Activated B cell treated with CpG ODN at 0.5 μM for 24 hours (primary cell): Measurements from ENCODE around the gene GBP7. TPM values are rescaled to one million over a fixed set of nuclear protein-coding genes. Genes with fewer than 3 reads are reported as not detected.
"Not testable (repeated sequence)": the region's sequence is repeated elsewhere in the genome, so short reads cannot be mapped to it uniquely, and the experiment has no call there.

Source experiments
- ATAC-seq: fragments of 200-7000 bp; cut with Tn5 transposase; one replicate; pipeline ENCODE4 v1.10.0; 2021; ENCODE audit warnings: low read depth, mild to moderate bottlenecking, moderate library complexity
- CTCF ChIA-PET: fragments of 350-600 bp; sonication (Branson Sonifier 250); formaldehyde crosslinking; loops from one replicate; lab custom pipeline; 2021; ENCODE audit warnings: antibody characterized with exemption; lab: Charles Lee
- POLR2A ChIA-PET: fragments of 350-600 bp; sonication (Branson Sonifier 250); formaldehyde crosslinking; loops from one replicate; lab custom pipeline; 2021; ENCODE audit warnings: antibody characterized with exemption; lab: Charles Lee
- DNase-seq: peaks from one replicate; pipeline ENCODE4 v3.0.0; 2022
- H3K27ac Mint-ChIP-seq: one replicate; pipeline ENCODE4 v1.8.0; 2020; ENCODE audit warnings: mixed read lengths
- H3K27me3 Mint-ChIP-seq: one replicate; pipeline ENCODE4 v1.8.0; 2021; ENCODE audit warnings: mixed read lengths
- H3K36me3 Mint-ChIP-seq: one replicate; pipeline ENCODE4 v1.8.0; 2021; ENCODE audit warnings: low read depth, mixed read lengths
- H3K4me1 Mint-ChIP-seq: one replicate; pipeline ENCODE4 v1.8.0; 2021; ENCODE audit warnings: mixed read lengths
- H3K4me3 Mint-ChIP-seq: one replicate; pipeline ENCODE4 v1.8.0; 2020; ENCODE audit warnings: mild to moderate bottlenecking, mixed read lengths
- H3K9me3 Mint-ChIP-seq: one replicate; pipeline ENCODE4 v1.8.0; 2020; ENCODE audit warnings: mixed read lengths
- intact Hi-C: fragments of 100-400 bp; cut with micrococcal nuclease; formaldehyde crosslinking; loops from one replicate; pipeline ENCODE4 v1.15.1; 2024
- total RNA-seq: library from RNA; stranded (reverse); gene quantifications from 2 replicates; pipeline ENCODE4 v1.2.3, GENCODE V29; 2022
- TF ChIP-seq, protein P1 (sequence below): fragments of 200-600 bp; IDR thresholded peaks from one replicate; pipeline ENCODE4 v1.8.0; 2022; ENCODE audit warnings: antibody characterized with exemption, mild to moderate bottlenecking

GBP7 gene, protein sequence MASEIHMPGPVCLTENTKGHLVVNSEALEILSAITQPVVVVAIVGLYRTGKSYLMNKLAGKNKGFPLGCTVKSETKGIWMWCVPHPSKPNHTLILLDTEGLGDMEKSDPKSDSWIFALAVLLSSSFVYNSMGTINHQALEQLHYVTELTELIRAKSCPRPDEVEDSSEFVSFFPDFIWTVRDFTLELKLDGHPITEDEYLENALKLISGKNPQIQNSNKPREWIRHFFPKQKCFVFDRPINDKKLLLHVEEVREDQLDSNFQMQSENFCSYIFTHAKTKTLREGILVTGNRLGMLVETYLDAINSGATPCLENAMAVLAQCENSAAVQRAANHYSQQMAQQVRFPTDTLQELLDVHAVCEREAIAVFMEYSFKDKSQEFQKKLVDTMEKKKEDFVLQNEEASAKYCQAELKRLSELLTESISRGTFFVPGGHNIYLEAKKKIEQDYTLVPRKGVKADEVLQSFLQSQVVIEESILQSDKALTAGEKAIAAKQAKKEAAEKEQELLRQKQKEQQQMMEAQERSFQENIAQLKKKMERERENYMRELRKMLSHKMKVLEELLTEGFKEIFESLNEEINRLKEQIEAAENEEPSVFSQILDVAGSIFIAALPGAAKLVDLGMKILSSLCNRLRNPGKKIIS
- total RNA-seq: not detected in 2 replicates

DNA sequence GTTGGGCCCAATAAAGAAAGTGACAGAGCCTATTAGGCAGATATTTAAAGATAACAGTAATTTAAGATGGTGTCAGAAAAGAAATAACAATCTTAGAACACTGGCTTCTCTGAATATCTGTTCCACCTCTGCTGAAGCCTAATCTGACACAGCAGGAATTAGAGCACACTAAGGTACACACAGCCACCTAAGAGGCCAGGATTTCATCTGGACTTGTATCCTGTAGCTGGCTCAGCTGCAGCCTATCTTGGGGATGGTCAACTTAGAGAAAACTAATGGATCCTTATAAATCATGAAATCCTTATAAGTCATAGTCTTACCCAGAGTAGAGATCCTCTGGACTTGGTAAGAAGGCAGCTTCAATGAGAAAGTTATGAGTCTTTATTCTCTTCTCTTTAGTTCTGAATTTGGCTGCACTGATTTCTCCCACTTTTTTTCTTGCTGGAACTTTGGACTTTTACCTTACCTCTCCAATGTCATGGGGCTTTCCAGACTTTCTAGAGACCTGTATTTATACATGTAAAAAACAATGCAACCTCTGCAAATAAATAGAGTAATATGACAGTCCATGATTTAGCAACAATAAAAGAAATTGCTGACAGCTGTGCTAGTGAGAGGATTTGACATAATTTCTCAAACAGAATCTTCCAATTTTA lies at the start of gene GBP7:
TSS of gene GBP7 (minus strand) at position 403 of the 656 bp plus-strand sequence. CDS start 4,068 bp downstream, outside the sequence.
- intact Hi-C loops: no loop called here
- DNase-seq: no peak
- Mint-ChIP-seq H3K27me3 (no peaks in the 10 kb centered on the region), H3K27ac (no peak within 1 kb of the TSS), H3K4me1 (peaks cover 5% of the 10 kb centered on the region), H3K9me3 (no peaks in the 10 kb centered on the region), H3K36me3 (no peaks in the 10 kb centered on the region), H3K4me3 (no peak within 1 kb of the TSS)
- ChIA-PET CTCF (no interaction called here), POLR2A (no interaction called here)
- ATAC-seq: no peak
- TF ChIP-seq, protein P1, sequence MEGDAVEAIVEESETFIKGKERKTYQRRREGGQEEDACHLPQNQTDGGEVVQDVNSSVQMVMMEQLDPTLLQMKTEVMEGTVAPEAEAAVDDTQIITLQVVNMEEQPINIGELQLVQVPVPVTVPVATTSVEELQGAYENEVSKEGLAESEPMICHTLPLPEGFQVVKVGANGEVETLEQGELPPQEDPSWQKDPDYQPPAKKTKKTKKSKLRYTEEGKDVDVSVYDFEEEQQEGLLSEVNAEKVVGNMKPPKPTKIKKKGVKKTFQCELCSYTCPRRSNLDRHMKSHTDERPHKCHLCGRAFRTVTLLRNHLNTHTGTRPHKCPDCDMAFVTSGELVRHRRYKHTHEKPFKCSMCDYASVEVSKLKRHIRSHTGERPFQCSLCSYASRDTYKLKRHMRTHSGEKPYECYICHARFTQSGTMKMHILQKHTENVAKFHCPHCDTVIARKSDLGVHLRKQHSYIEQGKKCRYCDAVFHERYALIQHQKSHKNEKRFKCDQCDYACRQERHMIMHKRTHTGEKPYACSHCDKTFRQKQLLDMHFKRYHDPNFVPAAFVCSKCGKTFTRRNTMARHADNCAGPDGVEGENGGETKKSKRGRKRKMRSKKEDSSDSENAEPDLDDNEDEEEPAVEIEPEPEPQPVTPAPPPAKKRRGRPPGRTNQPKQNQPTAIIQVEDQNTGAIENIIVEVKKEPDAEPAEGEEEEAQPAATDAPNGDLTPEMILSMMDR: no peak

DNA sequence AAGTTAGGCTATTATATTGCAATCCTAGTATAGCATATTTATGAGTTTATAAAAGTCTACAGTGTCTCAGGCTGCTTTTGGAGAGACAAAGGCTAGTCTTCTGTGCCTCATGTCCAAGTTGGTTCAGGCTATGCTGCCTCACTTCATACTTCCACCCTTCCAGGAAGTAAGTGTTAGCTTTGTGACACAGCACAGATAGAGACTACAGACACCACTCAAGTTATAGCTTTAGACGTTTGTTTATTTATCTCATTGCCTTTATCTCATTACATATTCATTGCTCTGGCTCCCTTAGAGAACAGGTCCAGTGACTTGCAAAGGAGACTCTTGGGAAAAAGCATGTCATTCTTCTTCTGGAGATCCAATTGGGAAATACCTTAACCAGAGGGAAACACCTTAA lies 45.5 kb upstream of the GBP7 start:
- DNase-seq (no peak), ATAC-seq (no peak)
- Mint-ChIP-seq H3K9me3 (peaks cover 9% of the 10 kb centered on the region), H3K27me3 (no peaks in the 10 kb centered on the region), H3K27ac (no peak overlapping the region), H3K36me3 (no peaks in the 10 kb centered on the region), H3K4me1 (no peaks in the 10 kb centered on the region), H3K4me3 (no peak overlapping the region)
- TF ChIP-seq, protein P1: no peak
- ChIA-PET POLR2A (no interaction called here), CTCF (no interaction called here)
- intact Hi-C loops: no loop called here

DNA sequence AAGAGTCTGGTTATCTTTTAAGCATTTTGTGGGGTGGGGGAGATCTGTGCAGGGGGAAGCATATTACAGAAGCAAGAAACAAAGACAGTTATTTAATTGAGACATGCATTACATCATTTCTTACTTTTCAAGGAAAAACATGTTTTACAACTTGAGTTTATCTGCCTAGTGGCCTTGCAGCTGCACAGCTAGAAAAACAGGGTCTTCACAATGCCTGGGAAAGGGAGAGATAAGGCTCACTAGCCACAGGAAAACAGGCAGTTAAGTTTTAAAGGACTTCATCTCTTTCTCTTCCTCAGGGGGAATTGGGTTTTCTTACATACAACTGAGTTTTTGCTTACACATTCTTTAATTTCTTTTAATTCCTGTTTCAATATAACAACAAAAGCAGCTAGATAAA lies 44.0 kb upstream of the GBP7 start:
- H3K27me3 Mint-ChIP-seq, POLR2A ChIA-PET, H3K4me1 Mint-ChIP-seq, H3K4me3 Mint-ChIP-seq, H3K36me3 Mint-ChIP-seq, ATAC-seq, CTCF ChIA-PET, intact Hi-C loops, DNase-seq, H3K9me3 Mint-ChIP-seq, H3K27ac Mint-ChIP-seq: not testable (repeated sequence)

DNA sequence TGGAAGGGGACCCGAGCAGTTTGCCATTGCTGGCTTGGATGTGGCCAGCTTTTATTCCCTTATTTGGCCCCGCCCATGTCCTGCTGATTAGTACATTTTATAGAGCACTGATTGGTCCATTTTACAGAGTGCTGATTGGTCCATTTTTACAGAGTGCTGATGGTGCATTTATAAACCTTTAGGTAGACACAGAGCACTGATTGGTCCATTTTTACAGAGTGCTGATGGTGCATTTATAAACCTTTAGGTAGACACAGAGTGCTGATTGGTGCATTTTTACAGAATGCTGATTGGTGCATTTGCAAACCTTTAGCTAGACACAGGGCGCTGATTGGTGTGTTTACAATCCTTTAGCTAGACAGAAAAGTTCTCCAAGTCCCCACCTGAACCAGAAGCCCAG lies 43.1 kb upstream of the GBP7 start:
- CTCF ChIA-PET, H3K36me3 Mint-ChIP-seq, POLR2A ChIA-PET, intact Hi-C loops, H3K4me3 Mint-ChIP-seq, H3K9me3 Mint-ChIP-seq, ATAC-seq, H3K27me3 Mint-ChIP-seq, DNase-seq, H3K27ac Mint-ChIP-seq, H3K4me1 Mint-ChIP-seq: not testable (repeated sequence)

DNA sequence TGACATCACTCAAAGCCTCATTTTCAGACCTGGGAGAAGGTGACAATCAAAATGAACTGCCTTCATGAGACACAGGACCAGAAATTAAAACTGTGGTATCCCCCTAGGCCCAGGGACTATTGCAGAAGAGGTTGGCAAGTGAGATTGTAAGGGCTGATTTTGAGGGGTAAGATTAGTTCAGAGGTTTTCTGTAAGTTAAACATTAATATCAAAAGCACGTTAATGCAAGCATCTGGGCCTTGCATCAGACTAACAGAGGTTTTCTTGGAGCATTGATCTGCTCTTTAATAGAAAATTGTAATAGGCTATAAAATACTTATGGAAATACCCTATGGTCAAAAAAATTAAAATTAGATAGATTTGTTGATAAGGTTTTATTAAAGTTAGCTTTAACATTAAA lies 37.5 kb upstream of the GBP7 start:
- H3K27ac Mint-ChIP-seq: no peak overlapping the region
- DNase-seq: no peak
- ChIA-PET POLR2A (interaction anchor here (1.0 kb wide), 1 partner anchor 14 kb away, joined by 3 read pairs; the partner anchor contains the start of gene GBP4), CTCF (no interaction called here)
- H3K4me3 Mint-ChIP-seq: no peak overlapping the region
- TF ChIP-seq, protein P1: no peak
- H3K27me3 Mint-ChIP-seq: no peaks in the 10 kb centered on the region
- ATAC-seq: no peak
- no peaks in the 10 kb centered on the region for H3K36me3 Mint-ChIP-seq
- no peaks in the 10 kb centered on the region for H3K4me1 Mint-ChIP-seq
- intact Hi-C loops: no loop called here
- H3K9me3 Mint-ChIP-seq: peaks cover 4% of the 10 kb centered on the region
